Transverse colon (tissue), 3 donors: ENCODE measurements around the gene VPS13A.

Source experiments
- EP300 ChIP-seq: sonication (generic); formaldehyde crosslinking; IDR thresholded peaks from one replicate; pipeline ENCODE4 v1.6.1; 2017; ENCODE audit warnings: antibody characterized with exemption, low read depth
- TF ChIP-seq, protein P1 (sequence below), 5 experiments: fragments of 200-600 bp in 3 of 5; fragments of 450-650 bp in 2 of 5; sonication (generic) in 3 of 5; IDR thresholded peaks; 1 replicate in 2 of 5; 2 replicates in 3 of 5; pipeline ENCODE4 v1.5.1; 2016 to 2017; ENCODE audit warnings: antibody characterized with exemption in 5 of 5, inconsistent platforms in 3 of 5, mild to moderate bottlenecking in 2 of 5, moderate library complexity in 1 of 5

DNA sequence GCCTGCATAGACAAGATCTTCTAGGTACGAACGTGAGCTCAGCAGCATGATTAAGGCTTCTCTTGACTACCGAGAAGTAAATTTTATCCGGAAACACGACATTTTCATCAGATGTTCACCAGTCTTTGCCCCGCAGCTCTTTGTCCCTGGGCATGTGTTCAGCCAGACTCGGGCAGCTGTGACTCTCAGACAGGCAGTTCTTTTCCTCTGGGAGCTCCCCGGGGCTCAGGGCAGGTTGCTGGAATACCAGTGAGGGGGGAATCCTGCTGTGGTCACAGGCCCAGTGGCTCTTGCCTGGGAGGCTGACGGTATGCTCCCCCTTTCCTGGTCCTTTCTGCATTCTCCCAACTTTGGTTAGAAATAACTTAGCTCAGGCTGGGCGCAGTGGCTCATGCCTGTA is 284.7 kb downstream of the VPS13A start:
- TF ChIP-seq EP300: no peak
- TF ChIP-seq, protein P1, sequence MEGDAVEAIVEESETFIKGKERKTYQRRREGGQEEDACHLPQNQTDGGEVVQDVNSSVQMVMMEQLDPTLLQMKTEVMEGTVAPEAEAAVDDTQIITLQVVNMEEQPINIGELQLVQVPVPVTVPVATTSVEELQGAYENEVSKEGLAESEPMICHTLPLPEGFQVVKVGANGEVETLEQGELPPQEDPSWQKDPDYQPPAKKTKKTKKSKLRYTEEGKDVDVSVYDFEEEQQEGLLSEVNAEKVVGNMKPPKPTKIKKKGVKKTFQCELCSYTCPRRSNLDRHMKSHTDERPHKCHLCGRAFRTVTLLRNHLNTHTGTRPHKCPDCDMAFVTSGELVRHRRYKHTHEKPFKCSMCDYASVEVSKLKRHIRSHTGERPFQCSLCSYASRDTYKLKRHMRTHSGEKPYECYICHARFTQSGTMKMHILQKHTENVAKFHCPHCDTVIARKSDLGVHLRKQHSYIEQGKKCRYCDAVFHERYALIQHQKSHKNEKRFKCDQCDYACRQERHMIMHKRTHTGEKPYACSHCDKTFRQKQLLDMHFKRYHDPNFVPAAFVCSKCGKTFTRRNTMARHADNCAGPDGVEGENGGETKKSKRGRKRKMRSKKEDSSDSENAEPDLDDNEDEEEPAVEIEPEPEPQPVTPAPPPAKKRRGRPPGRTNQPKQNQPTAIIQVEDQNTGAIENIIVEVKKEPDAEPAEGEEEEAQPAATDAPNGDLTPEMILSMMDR (IDR thresholded peaks at IDR 0.05): no peak
